GM18511 (cell line): ENCODE measurements around the gene WDR88.
"Not testable (repeated sequence)": the region's sequence is repeated elsewhere in the genome, so short reads cannot be mapped to it uniquely, and the experiment has no call there.

Source experiments
- ATAC-seq: cut with Tn5 transposase; IDR thresholded peaks from one replicate; pipeline ENCODE4 v1.9.1; 2021; ENCODE audit warnings: mild to moderate bottlenecking, moderate library complexity; ENCODE audit not compliant: unreplicated experiment

WDR88 gene

DNA sequence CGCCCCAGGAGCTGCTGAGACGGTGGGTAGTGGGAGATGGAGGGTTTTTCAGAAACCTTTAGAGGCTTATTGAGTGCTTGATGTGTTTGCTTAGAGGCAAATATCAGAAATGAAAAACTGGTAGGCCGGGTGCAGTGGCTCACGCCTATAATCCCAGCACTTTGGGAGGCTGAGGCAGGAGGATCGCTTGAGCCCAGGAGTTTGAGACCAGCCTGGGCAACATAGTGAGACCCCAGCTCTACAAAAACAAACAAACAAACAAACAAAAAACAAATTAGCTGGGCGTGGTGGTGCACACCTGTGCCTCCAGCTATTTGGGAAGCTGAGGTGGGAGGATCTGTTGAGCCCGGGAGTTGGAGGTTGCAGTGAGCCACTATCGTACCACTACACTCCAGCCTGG lies 5.2 kb upstream of the WDR88 start:
- ATAC-seq: not testable (repeated sequence)

DNA sequence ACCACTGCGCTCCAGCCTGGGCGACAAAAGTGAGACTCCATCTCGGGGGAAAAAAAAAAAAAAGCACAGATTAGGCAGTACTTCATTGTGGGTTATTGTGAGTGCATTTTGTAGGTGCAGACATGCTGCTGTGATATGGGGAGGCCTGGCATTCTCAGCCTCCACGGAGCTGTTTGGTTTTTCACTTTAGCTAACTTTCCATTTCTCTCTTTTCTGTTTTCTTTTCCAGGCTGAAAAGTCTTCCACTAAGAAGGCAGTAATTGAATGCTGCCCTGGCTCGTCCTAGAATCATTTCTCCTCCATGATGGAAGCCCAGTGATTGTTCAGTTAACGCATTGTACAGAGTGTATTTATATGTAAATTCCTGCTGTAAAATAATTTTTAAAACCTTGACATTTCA lies 2.0 kb upstream of the WDR88 start:
- no peak for ATAC-seq

DNA sequence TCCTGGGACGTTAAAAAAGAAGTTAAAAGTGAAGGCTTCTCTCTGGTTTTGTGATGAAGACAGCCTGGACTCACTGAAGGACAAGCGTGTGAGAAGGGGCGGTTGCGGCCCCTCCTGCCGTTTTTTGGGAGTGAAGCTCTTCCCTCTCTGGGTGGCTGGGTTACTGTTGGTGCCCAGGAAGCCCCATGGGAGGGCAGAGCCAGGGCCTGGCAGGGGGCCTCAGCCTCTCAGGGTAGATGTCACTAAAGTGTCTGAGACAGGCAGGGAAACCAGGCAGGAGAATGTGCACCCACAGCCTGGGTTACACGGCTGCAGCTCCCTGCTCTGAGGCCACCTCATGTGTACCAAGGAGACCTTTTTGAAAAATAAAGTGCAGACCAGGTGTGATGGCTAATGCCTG lies 1.5 kb upstream of the WDR88 start:
- no peak for ATAC-seq

DNA sequence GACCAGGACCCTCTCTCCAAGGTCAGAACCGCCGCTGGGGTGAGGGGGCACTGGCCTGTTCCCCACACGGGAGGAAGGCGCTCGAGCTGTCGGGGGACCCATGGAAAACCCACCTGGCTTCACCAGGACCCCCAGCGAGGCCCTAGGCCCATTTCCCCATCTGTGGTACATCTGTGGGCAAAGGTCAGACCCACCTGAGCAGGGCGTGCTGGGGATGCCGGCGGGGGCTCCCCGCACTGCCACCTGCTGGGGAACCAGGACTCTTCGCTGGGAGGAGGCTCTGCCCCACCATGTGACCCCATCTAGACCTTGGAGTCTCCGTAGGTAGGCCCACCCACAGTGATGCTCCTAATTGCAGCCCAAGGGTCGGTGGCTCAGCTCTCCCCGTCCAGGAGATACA lies 511 bp downstream of the WDR88 start:
- no peak for ATAC-seq

DNA sequence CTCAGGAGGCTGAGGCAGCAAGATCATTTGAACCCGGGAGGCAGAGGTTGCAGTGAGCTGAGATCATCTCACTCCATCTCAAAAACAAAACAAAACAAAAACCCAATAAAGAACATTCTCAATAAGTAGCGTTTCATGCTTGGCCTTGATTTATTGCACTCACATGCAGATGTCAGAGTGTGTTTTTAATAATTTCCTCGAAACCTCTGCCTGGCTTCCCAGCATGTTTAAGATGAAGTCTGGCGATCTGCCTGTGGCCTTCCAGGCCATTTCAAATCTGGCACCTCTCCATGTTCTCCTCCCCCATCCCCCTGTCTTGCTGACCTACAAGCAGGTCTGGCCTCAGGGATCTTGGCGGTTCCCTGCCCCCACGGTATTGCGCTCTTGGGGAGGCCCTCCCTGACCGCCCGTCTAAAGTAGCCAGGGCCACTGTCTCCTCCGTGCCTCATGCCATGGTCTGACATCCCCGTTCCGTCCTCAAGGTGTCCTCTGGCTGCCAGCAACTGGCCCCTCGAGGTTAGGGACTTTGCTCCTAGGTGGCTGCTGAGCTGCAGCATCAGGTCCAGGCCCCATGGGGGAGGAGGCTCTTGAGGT lies 1.6 kb downstream of the WDR88 start:
- ATAC-seq: no peak

DNA sequence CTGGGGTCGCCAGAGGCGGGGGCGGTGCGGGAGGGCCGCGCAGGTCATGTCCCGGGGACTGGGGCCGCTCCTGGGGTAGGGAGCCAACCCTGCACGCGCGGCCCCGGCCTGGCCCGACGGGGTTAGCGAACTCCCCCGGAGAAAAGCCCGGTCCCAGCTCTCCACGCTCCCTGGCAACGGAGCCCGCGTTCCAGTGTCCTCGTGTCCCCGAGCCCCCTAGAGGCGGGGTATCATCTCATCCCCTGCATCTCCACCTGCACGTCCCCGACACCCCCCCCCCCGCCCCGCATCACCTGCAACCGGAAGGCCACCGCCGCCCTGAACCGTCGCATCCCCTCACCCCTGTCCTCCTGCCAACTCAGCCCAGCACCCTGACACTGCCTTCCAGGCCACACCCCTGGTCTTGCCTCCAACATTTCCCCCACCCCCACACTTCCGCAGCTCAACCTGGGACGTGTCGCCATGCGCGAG lies 2.7 kb downstream of the WDR88 start:
- ATAC-seq: peak; percentile 56

DNA sequence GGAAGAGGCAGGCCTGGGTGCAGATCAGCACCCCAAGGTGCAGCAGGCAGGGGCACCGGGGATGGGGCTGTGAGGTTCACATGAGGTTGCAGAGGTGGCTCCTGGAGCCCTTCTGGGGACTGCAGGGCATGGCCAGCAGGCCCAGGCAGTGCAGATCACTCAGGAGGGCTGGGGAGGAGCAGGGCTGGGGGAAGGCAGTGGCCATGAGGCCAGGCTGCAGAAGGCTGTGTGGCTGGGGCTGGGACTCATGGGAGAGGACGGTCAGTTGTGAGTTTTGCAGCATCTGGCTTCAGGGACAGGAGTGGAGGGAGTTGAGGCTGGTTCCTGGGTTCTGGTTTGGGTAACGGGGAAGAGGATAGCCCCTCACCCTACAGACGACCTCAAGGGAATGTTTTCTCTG lies 7.3 kb downstream of the WDR88 start:
- no peak for ATAC-seq

DNA sequence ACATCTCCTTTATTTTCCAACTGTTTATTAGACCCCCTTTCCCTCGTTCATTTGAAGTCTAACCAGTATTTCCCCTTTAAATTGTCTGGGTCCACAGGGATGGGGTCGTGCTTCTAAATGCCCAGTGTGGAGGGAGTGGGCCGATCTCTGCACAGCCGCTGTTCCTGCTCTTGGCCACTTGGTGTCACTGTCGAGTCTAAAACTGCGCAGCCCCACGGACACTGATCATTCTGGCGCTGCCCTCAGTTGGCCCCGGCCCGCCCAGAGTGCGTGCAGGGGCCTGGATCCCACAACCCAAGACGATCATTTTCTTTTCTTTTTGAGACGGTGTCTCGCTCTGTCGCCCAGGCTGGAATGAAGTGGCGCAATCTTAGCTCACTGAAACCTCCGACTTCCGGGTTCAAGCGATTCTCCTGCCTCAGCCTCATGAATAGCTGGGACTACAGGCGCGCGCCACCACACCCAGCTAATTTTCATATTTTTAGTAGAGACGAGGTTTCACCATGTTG lies 12.0 kb downstream of the WDR88 start:
- ATAC-seq: peak; percentile 90

DNA sequence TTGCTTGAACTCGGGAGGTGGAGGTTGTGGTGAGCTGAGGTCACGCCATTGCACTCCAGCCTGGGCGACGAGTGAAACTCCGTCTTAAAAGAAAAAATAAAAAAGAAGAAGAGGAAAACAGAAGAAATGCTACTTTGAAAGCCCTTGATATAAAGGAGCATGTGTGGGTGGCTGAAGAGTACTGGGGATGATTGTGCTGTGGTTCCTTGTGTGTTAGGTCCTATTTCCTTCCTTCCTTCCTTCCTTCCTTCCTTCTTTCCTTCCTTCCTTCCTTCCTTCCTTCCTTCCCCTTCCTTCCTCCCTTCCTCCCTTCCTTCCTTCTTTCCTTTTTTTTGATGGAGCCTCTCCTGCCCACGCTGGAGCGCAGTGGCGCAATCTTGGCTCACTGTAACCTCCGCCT lies 14.3 kb downstream of the WDR88 start:
- ATAC-seq: no peak

DNA sequence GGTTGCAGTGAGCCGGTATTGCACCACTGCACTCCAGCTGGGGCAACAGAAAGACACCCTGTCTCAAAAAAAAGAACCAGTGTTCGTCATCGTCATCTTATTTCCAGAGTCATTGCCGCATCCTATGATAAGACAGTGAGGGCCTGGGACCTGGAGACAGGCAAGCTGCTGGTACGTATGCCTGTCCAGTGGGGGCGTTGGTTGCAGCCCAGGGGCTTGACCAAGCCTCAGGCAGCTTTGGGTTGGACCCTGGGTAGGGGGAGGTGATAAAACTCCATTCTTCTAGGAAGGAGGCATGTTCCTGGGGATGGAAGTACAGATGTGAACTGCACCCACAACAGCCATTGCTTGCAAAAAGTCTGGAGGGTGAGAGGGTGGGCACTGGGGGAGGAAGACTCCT lies 15.6 kb downstream of the WDR88 start:
- no peak for ATAC-seq

DNA sequence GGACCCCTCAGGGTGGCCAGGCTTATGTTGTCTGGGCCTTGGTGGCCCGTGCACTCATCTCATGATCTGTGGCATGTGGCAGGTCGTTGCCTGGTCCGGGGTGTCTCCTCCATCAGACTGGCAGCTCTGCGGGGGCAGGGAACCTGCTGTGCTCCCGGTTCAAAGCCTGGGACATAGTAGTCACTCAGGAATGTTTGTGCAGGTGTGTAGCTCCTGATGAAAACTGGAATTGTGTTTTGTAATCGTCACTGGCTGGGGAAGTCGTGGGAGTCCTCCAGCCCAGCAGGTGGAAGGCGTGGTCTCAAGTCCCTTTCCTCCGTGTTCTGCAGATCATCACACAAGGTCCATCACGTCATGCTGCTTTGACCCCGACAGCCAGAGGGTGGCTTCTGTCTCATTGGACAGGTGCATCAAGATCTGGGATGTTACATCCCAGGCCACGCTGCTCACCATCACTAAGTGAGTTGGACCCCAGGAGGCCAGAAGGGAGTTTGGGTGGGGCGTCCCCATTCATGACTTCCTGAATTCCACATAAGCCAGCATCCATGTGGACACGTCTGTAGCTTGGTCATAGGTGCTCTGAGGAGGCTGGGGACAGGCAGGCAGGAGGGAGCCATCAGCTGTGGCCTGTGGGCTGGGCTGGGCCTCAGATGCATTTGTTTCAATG lies 19.1 kb downstream of the WDR88 start:
- ATAC-seq: no peak

DNA sequence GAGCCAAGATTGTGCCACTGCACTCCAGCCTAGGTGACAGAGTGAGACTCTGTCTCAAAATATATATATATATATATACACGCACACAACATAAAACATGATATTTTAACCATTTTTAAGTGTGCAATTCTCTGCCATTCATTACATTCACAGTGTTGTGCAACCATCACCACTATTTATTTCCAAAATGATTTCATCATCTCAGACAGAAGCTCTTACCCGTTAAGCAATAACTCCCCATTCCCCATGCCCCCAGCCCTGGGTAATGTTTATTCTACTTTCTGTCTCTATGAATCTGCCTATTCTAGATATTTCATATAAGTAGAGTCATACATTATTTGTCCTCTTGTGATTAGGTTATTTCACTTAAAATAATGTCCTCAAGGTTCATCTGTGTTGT lies 20.3 kb downstream of the WDR88 start:
- no peak for ATAC-seq

DNA sequence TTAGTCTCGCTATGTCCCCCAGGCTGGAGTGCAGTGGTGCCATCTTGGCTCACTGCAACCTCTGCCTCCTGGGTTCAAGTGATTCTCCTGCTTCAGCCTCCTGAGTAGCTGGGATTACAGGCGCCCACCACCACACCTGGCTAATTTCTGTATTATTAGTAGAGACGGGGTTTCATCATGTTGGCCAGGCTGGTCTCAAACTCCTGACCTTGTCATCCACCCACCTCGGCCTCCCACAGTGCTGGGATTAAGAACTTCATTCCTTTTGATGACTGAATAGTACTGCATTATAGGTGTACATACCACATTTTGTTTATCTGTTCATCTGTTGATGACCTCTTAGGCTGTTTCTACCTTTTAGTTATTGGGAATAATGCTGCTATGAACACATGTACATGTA lies 20.7 kb downstream of the WDR88 start:
- ATAC-seq: not testable (repeated sequence)

DNA sequence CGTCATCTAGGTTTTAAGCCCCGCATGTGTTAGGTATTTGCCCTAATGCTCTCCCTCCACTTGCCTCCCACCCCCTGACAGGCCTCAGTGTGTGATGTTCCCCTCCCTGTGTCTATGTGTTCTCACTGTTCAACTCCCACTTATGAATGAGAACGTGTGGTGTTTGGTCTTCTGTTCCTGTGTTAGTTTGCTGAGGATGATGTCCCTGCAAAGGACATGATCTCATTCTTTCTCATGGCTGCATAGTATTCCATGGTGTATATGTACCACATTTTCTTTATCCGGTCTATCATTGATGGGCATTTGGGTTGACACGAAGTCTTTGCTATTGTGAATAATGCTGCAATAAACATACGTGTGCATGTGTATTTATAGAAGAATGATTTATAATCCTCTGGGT lies 22.4 kb downstream of the WDR88 start:
- ATAC-seq: not testable (repeated sequence)

DNA sequence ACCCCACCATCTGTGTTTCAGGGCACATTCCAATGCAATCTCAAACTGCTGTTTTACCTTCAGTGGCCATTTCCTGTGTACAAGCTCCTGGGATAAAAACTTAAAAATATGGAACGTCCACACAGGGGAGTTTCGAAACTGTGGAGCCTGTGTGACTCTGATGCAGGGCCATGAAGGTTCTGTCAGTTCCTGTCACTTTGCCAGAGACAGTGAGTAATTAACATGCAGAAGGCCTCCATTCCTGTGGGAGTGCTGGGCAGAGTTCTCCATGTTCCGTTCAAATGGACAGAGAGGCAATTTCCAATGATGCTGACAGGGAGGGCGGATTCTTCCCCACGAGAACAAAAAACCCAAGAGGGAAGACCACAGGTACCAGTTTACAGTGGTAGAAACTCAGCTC lies 24.4 kb downstream of the WDR88 start:
- ATAC-seq: no peak

DNA sequence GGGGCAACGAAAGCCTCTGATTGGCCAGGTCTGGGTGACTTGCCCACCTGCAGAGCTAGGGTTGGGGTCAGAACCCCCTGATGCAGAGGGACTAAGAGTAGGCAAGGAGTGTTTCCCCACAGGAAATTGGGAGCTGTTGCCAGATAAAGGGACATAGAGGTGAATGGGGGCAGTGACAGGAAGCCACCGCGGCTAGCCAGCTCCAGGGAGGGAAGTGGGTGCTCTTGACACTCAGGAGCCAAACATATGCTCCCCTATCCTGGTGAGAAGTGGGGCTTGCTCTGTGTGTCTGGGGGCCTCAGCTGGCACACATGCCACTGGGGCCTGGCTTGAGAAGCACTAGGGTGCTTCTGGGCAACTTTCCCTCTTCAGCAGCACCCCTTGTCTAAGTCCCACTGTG lies 26.0 kb downstream of the WDR88 start:
- ATAC-seq: no peak

DNA sequence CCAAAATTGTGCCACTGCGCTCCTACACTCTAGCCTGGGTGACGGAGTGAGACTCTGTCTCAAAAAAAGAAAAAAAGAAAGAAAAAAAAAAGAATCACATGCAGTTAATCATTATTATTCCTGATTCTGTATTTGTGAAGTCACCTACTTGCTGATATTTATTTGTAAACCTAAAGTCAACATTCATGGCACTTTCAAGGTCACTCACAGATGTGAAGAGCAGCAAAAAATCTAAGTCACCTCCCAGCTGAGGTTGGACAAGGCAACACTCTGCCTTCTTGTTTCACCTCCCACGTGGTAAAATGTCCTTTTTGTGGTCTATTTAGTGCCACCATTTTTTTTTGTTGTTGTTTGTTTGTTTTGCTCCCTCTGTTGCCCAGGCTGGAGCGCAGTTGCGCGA lies 26.5 kb downstream of the WDR88 start:
- ATAC-seq: no peak

DNA sequence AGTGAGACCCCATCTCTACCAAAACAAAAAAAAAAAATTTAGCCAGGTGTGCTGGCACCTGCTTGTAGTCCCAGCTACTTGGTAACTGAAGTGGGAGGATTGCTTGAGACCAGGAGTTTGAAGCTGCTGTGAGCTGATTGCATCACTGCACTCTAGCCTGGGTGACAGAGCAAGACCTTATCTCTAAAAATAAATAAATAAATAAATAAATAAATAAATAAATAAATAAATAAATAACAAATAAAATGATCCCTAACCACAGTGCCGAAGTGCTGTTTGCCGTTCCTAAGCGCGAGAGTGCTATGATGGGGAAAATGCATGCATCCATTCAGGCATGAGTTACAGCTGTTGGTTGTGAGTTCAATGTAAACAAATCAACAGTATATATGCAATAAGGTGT lies 27.2 kb downstream of the WDR88 start:
- no peak for ATAC-seq

DNA sequence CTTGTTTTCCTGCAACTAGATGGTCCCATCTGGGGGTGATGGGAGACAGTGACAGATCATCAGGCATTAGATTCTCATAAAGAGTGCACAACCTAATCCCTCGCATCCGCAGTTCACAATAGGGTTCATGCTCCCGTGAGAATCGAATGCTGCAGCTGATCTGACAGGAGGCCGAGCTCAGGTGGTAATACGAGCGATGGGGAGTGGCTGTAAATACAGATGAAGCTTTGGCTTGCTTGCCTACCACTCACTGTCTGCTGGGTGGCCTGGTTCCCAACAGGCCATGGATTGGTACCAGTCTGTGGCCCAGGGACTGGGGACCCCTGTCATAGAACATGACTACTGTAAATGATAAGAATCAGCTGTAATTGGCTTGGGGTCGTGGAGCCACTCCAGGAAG lies 28.0 kb downstream of the WDR88 start:
- no peak for ATAC-seq

DNA sequence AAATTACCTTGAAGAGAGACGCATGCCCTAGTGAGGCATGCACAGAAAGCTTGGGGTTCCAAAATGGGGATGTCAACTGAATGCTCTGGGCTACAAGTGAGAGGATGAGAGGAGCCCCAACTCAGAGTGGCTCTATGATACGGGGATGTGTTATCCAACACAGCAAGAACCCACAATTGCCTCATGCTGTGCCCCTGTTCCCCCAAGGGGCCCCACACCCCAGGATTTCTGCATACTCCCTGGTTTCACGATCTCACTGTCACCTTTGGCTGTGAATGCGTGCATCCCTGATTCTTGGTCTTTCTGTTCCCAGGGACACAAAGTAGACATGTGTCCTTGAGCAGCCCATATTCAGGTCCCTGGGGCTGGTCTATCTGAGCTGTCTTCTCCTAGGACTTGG lies 29.3 kb downstream of the WDR88 start:
- no peak for ATAC-seq

DNA sequence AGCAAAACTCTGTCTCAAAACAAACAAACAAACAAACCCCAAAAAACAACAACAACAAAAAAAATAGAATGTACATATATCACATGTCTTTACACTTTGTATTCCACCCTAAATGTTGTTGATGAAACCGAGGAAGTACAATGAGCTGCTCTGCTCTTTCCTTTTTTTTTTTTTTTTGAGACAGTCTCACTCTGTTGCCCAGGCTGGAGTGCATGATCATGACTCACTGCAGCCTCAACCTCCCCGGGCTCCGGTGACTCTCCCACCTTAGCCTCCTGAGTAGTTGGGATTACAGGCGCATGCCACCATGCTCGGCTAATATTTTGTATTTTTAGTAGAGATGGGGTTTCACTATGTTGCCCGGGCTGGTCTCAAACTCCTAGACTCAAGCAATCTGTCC lies 31.6 kb downstream of the WDR88 start:
- ATAC-seq: no peak

DNA sequence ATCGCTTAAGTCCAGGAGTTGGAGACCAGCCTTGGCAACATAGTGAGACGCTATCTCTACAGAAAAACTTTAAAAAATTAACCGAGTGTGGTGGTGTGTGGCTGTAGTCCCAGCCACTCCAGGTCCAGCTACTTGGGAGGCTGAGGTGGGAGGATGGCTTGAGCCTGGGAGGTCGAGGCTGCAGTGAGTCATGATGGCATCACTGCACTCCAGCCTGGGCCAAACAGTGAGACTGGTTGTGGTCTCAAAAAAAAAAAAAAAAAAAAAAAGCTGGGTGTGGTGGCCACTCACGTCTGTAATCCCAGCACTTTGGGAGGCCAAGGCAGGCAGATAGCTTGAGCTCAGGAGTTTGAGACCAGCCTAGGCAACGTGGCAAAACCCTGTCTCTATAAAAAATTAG lies 34.1 kb downstream of the WDR88 start:
- not testable (repeated sequence) for ATAC-seq

DNA sequence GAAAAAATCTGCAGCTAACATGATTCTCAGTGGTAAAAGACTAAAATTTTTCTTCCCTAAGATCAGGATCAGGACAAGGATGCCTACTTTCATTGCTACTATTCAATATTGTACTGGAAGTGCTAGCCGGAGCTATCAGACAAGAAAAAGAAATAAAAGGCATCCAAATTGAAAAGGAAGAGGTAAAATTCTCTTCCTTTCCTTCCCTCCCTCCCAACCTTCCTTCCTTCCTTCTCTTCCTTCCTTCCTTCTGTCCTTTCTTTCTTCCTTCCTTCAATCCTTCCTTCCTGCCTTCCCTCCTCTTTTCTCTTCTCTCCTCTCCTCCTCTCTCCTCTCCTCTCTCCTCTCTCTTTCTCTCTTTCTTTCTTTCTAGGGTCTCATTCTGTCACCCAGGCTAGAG lies 35.5 kb downstream of the WDR88 start:
- no peak for ATAC-seq
